Caco-2 (cell line): Measurements from ENCODE around the gene DENND6B. TPM values are rescaled to one million over a fixed set of nuclear protein-coding genes. Genes with fewer than 3 reads are reported as not detected.

Source experiments
- BruUV-seq: library from RNA; stranded (reverse); fragments of 400-500 nt; replicated peaks from 2 replicates; lab custom pipeline; 2021; lab: Mats Ljungman, UMichigan
- CTCF ChIA-PET: fragments of 300-600 bp; sonication (Branson Sonifier 250); formaldehyde crosslinking; loops from one replicate; lab custom pipeline; 2022; ENCODE audit warnings: antibody characterized with exemption; lab: Charles Lee
- POLR2A ChIA-PET: fragments of 300-600 bp; sonication (Branson Sonifier 250); formaldehyde crosslinking; loops from one replicate; lab custom pipeline; 2022; ENCODE audit warnings: antibody characterized with exemption; lab: Charles Lee
- DNase-seq, 2 experiments: peaks; one replicate each; pipeline versions ENCODE4 v3.0.0 to v3.0.0-alpha.2; 2020 to 2022
- H3K27me3 ChIP-seq: replicated peaks from 2 replicates; pipeline ENCODE4 v1.6.0; 2011; ENCODE audit warnings: low read length; ENCODE audit not compliant: control insufficient read depth, insufficient read depth
- H3K36me3 ChIP-seq: 2 replicates; pipeline ENCODE4 v1.5.1; 2011; ENCODE audit warnings: low read length; ENCODE audit not compliant: control insufficient read depth, insufficient read depth
- H3K4me1 ChIP-seq: fragments of 250-450 bp; sonication (Bioruptor Pico); 2 replicates; pipeline ENCODE4 v1.5.1; 2020; ENCODE audit warnings: mild to moderate bottlenecking
- H3K4me3 ChIP-seq: 2 replicates; pipeline ENCODE4 v1.5.1; 2011; ENCODE audit warnings: low read depth, mild to moderate bottlenecking, control low read depth, low read length
- H3K9me3 ChIP-seq: fragments of 250-450 bp; sonication (Bioruptor Pico); 2 replicates; pipeline ENCODE4 v1.5.1; 2020; ENCODE audit warnings: mild to moderate bottlenecking, moderate library complexity
- H3K27ac Mint-ChIP-seq: one replicate; pipeline ENCODE4 v1.8.0; 2022; ENCODE audit warnings: mixed read lengths; ENCODE audit not compliant: unreplicated experiment
- H3K27me3 Mint-ChIP-seq: one replicate; pipeline ENCODE4 v1.8.0; 2022; ENCODE audit warnings: mixed read lengths; ENCODE audit not compliant: insufficient read depth, unreplicated experiment
- H3K36me3 Mint-ChIP-seq: one replicate; pipeline ENCODE4 v1.8.0; 2022; ENCODE audit warnings: mild to moderate bottlenecking, mixed read lengths; ENCODE audit not compliant: insufficient read depth, unreplicated experiment
- H3K4me1 Mint-ChIP-seq: one replicate; pipeline ENCODE4 v1.8.0; 2022; ENCODE audit warnings: low read depth, mixed read lengths; ENCODE audit not compliant: unreplicated experiment
- H3K4me3 Mint-ChIP-seq: one replicate; pipeline ENCODE4 v1.8.0; 2022; ENCODE audit warnings: mild to moderate bottlenecking, moderate library complexity, mixed read lengths; ENCODE audit not compliant: unreplicated experiment
- H3K9me3 Mint-ChIP-seq: one replicate; pipeline ENCODE4 v1.8.0; 2022; ENCODE audit warnings: mixed read lengths; ENCODE audit not compliant: unreplicated experiment
- CTCF ChIP-seq, 2 experiments: fragments of 200-600 bp in 1 of 2; IDR thresholded peaks; 1 replicate in 1 of 2; 2 replicates in 1 of 2; pipeline versions ENCODE4 v1.5.1 to v1.8.0; 2011 to 2022; ENCODE audit warnings: antibody characterized with exemption in 1 of 2, control low read depth in 1 of 2, inconsistent platforms in 1 of 2, low read depth in 1 of 2, low read length in 1 of 2, mild to moderate bottlenecking in 1 of 2, moderate library complexity in 1 of 2; ENCODE audit not compliant: insufficient read depth in 1 of 2, severe bottlenecking in 1 of 2, unreplicated experiment in 1 of 2
- intact Hi-C: fragments of 100-400 bp; cut with micrococcal nuclease; formaldehyde crosslinking; loops from one replicate; pipeline ENCODE4 v1.10.0; 2022; ENCODE audit not compliant: unreplicated experiment
- total RNA-seq: library from RNA; stranded (reverse); gene quantifications from 2 replicates; pipeline ENCODE4 v1.2.3, GENCODE V29; 2022

DENND6B gene
- total RNA-seq, 1 experiment from 2014 or later, result 3.4 TPM

- no peaks in the 10 kb centered on the region for H3K27me3 ChIP-seq
- DNase-seq, result peak in 1 of 2 experiments; percentile 53
- Mint-ChIP-seq H3K27me3 (no peaks in the 10 kb centered on the region), H3K4me3 (no peak overlapping the region), H3K27ac (no peak overlapping the region), H3K4me1 (no peaks in the 10 kb centered on the region), H3K36me3 (no peaks in the 10 kb centered on the region), H3K9me3 (no peaks in the 10 kb centered on the region)
- BruUV-seq, result no TSS peak
- no peaks in the 10 kb centered on the region for H3K36me3 ChIP-seq
- no peaks in the 10 kb centered on the region for H3K4me1 ChIP-seq
- H3K9me3 ChIP-seq, result no peaks in the 10 kb centered on the region
- POLR2A ChIA-PET, result no interaction called here
- CTCF ChIA-PET, result no interaction called here
- no peak for TF ChIP-seq CTCF (IDR thresholded peaks at IDR 0.05; ENCODE audit: insufficient read depth in 1 of 2, low read depth in 1 of 2, low read length in 1 of 2, severe bottlenecking in 1 of 2, unreplicated experiment in 1 of 2)
- no peak overlapping the region for H3K4me3 ChIP-seq
- intact Hi-C loops, result no loop called here
These were observed 9.6 kb downstream of the DENND6B start for GRCh38 chr22:50317178-50317577.

GRCh38 chr22:50316114-50317065, 10.4 kb downstream of the DENND6B start:
- BruUV-seq, result no TSS peak
- POLR2A ChIA-PET, result no interaction called here
- H3K4me1 ChIP-seq, result no peaks in the 10 kb centered on the region

More at GRCh38 chr22:50316114-50317065, 10.4 kb downstream of the DENND6B start:
- no peak overlapping the region for H3K27ac Mint-ChIP-seq
- no peaks in the 10 kb centered on the region for H3K9me3 Mint-ChIP-seq
- CTCF ChIA-PET, result interaction anchor here (1.4 kb wide), 1 partner anchor 17 kb away, joined by 3 read pairs; no protein-coding TSS in a partner anchor
- no peak overlapping the region for H3K4me3 Mint-ChIP-seq
- H3K36me3 Mint-ChIP-seq, result no peaks in the 10 kb centered on the region
- no peaks in the 10 kb centered on the region for H3K27me3 Mint-ChIP-seq
- Histone ChIP-seq H3K36me3 (no peaks in the 10 kb centered on the region), H3K27me3 (no peaks in the 10 kb centered on the region), H3K4me3 (no peak overlapping the region), H3K9me3 (no peaks in the 10 kb centered on the region)
- DNase-seq, result no peak
- H3K4me1 Mint-ChIP-seq, result no peaks in the 10 kb centered on the region
- no peak for TF ChIP-seq CTCF (IDR thresholded peaks at IDR 0.05; ENCODE audit: insufficient read depth in 1 of 2, low read depth in 1 of 2, low read length in 1 of 2, severe bottlenecking in 1 of 2, unreplicated experiment in 1 of 2)
- intact Hi-C loops, result no loop called here
